HG02973 (cell line): ENCODE results near the gene TDRD5.
A peak's percentile ranks its signal among the peaks of the same experiment; 100 is the strongest.
"Not testable (repeated sequence)": the region's sequence is repeated elsewhere in the genome, so short reads cannot be mapped to it uniquely, and the experiment has no call there.

ENCODE experiments used
- ATAC-seq: cut with Tn5 transposase; IDR thresholded peaks from one replicate; pipeline ENCODE4 v1.9.1; 2021; ENCODE audit warnings: moderate library complexity; ENCODE audit not compliant: unreplicated experiment

The TDRD5 gene

GRCh38 chr1:179591253-179591591 lies 410 bp upstream of the TDRD5 start:
- ATAC-seq = no peak

- ATAC-seq = no peak
These were observed 7.0 kb downstream of the TDRD5 start for GRCh38 chr1:179598631-179599030.

GRCh38 chr1:179599623-179600249 lies 8.1 kb downstream of the TDRD5 start:
- ATAC-seq = no peak

- ATAC-seq = no peak
These were observed 9.5 kb downstream of the TDRD5 start for GRCh38 chr1:179601093-179601492.

GRCh38 chr1:179612361-179612760 lies 20.7 kb downstream of the TDRD5 start:
- no peak for ATAC-seq

GRCh38 chr1:179630719-179631118 lies 39.1 kb downstream of the TDRD5 start:
- no peak for ATAC-seq

GRCh38 chr1:179632868-179633267 lies 41.2 kb downstream of the TDRD5 start:
- ATAC-seq = peak; percentile 99

- ATAC-seq = no peak
These were observed 45.7 kb downstream of the TDRD5 start for GRCh38 chr1:179637211-179637860.

GRCh38 chr1:179661018-179661417 lies 69.4 kb downstream of the TDRD5 start:
- ATAC-seq = no peak

GRCh38 chr1:179663810-179664209 lies 72.2 kb downstream of the TDRD5 start:
- ATAC-seq = no peak

- no peak for ATAC-seq
These were observed 86.2 kb downstream of the TDRD5 start for GRCh38 chr1:179677882-179678281.

- ATAC-seq = not testable (repeated sequence)
These were observed 102.9 kb downstream of the TDRD5 start for GRCh38 chr1:179694530-179694929.

- no peak for ATAC-seq
These were observed 111.4 kb downstream of the TDRD5 start for GRCh38 chr1:179702946-179703539.

GRCh38 chr1:179706339-179706941 lies 114.8 kb downstream of the TDRD5 start:
- ATAC-seq = no peak

GRCh38 chr1:179707406-179707805 lies 115.8 kb downstream of the TDRD5 start:
- no peak for ATAC-seq

- ATAC-seq = no peak
These were observed 117.0 kb downstream of the TDRD5 start for GRCh38 chr1:179708434-179709195.

- peak; percentile 57 for ATAC-seq
These were observed 118.3 kb downstream of the TDRD5 start for GRCh38 chr1:179709841-179710329.

- ATAC-seq = no peak
These were observed 122.5 kb downstream of the TDRD5 start for GRCh38 chr1:179714159-179714558.

- no peak for ATAC-seq
These were observed 123.0 kb downstream of the TDRD5 start for GRCh38 chr1:179714623-179715022.

- ATAC-seq = no peak
These were observed 127.6 kb downstream of the TDRD5 start for GRCh38 chr1:179719272-179719671.

GRCh38 chr1:179728271-179728670 lies 136.6 kb downstream of the TDRD5 start:
- no peak for ATAC-seq
